ENCODE results near the gene GOLGA8Q.
"Not testable (repeated sequence)": the region's sequence is repeated elsewhere in the genome, so short reads cannot be mapped to it uniquely, and the experiment has no call there.

GOLGA8Q gene

GRCh38 chr15:30551750-30552149, at the start of gene GOLGA8Q:
Gene GOLGA8Q (plus strand): TSS chr15:30552050. CDS start chr15:30552078, 28 bp downstream.
- not testable (repeated sequence) for DNase-seq (ENCODE audit: low read depth in 2 of 2)

GRCh38 chr15:30502904-30503781, 48.7 kb upstream of the GOLGA8Q start:
- not testable (repeated sequence) for DNase-seq (ENCODE audit: low read depth in 2 of 2)

GRCh38 chr15:30504162-30504843, 47.5 kb upstream of the GOLGA8Q start:
- DNase-seq (ENCODE audit: low read depth in 2 of 2) = not testable (repeated sequence)

GRCh38 chr15:30514545-30514944, 37.3 kb upstream of the GOLGA8Q start:
- DNase-seq (ENCODE audit: low read depth in 2 of 2) = not testable (repeated sequence)

- DNase-seq (ENCODE audit: low read depth in 2 of 2) = not testable (repeated sequence)
Measured at GRCh38 chr15:30523453-30524243, 28.2 kb upstream of the GOLGA8Q start.

- DNase-seq (ENCODE audit: low read depth in 2 of 2) = not testable (repeated sequence)
Measured at GRCh38 chr15:30525912-30526311, 25.9 kb upstream of the GOLGA8Q start.

GRCh38 chr15:30529049-30529448, 22.8 kb upstream of the GOLGA8Q start:
- not testable (repeated sequence) for DNase-seq (ENCODE audit: low read depth in 2 of 2)

GRCh38 chr15:30566949-30567348, 15.1 kb downstream of the GOLGA8Q start:
- not testable (repeated sequence) for DNase-seq (ENCODE audit: low read depth in 2 of 2)

GRCh38 chr15:30573012-30573491, 21.2 kb downstream of the GOLGA8Q start:
- not testable (repeated sequence) for DNase-seq (ENCODE audit: low read depth in 2 of 2)

GRCh38 chr15:30579394-30579970, 27.6 kb downstream of the GOLGA8Q start:
- DNase-seq (ENCODE audit: low read depth in 2 of 2) = not testable (repeated sequence)

- DNase-seq (ENCODE audit: low read depth in 2 of 2) = not testable (repeated sequence)
Measured at GRCh38 chr15:30580716-30581115, 28.9 kb downstream of the GOLGA8Q start.

GRCh38 chr15:30598953-30599352, 47.1 kb downstream of the GOLGA8Q start:
- DNase-seq (ENCODE audit: low read depth in 2 of 2) = not testable (repeated sequence)

GRCh38 chr15:30603796-30604195, 51.9 kb downstream of the GOLGA8Q start, which contains the start of gene GOLGA8H:
Gene GOLGA8H (plus strand): TSS chr15:30604028. CDS start chr15:30604126, 98 bp downstream.
- DNase-seq (ENCODE audit: low read depth in 2 of 2) = not testable (repeated sequence)
